Neural progenitor cell (in vitro differentiated cells): ENCODE measurements around the gene TNFRSF25.
A peak's percentile ranks its signal among the peaks of the same experiment; 100 is the strongest.

Source experiments
- EZH2 ChIP-seq: fragments of 200-600 bp; sonication (generic); IDR thresholded peaks from 2 replicates; pipeline ENCODE4 v1.6.1; 2017; ENCODE audit warnings: antibody characterized with exemption, mild to moderate bottlenecking, moderate library complexity
- EZH2phosphoT487 ChIP-seq: fragments of 200-600 bp; sonication (generic); IDR thresholded peaks from 2 replicates; pipeline ENCODE4 v1.6.1; 2017; ENCODE audit warnings: antibody characterized with exemption
- TF ChIP-seq, protein P1 (sequence below): fragments of 200-600 bp; sonication (generic); IDR thresholded peaks from 2 replicates; pipeline ENCODE4 v1.5.1; 2017; ENCODE audit warnings: antibody characterized with exemption, mild to moderate bottlenecking

GRCh38 chr1:6491081-6491449, 25.1 kb upstream of the TNFRSF25 start:
- TF ChIP-seq, protein P1, sequence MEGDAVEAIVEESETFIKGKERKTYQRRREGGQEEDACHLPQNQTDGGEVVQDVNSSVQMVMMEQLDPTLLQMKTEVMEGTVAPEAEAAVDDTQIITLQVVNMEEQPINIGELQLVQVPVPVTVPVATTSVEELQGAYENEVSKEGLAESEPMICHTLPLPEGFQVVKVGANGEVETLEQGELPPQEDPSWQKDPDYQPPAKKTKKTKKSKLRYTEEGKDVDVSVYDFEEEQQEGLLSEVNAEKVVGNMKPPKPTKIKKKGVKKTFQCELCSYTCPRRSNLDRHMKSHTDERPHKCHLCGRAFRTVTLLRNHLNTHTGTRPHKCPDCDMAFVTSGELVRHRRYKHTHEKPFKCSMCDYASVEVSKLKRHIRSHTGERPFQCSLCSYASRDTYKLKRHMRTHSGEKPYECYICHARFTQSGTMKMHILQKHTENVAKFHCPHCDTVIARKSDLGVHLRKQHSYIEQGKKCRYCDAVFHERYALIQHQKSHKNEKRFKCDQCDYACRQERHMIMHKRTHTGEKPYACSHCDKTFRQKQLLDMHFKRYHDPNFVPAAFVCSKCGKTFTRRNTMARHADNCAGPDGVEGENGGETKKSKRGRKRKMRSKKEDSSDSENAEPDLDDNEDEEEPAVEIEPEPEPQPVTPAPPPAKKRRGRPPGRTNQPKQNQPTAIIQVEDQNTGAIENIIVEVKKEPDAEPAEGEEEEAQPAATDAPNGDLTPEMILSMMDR: no peak
- peak; percentile 0 for TF ChIP-seq EZH2
- no peak for TF ChIP-seq EZH2phosphoT487
